HEK293 (cell line): Measurements from ENCODE around the gene ZNF446.

Source experiments
- CTCF ChIA-PET: fragments of 350-600 bp; formaldehyde crosslinking; extraction: SDS; loops from one replicate; lab custom pipeline; 2021; ENCODE audit warnings: antibody characterized with exemption; lab: Yijun Ruan, JAX
- POLR2A ChIA-PET: fragments of 300-600 bp; formaldehyde crosslinking; extraction: SDS; loops from one replicate; lab custom pipeline; 2020; ENCODE audit warnings: antibody characterized with exemption, inconsistent platforms; lab: Yijun Ruan, JAX
- H3K27ac ChIP-seq: fragments of 200-500 bp; sonication (Bioruptor generic); 2 replicates; pipeline ENCODE4 v1.5.1; 2014; ENCODE audit warnings: low read depth, low read length, control low read depth, inconsistent platforms; ENCODE audit errors: extremely low read depth
- H3K36me3 ChIP-seq, 2 experiments: fragments of 200-500 bp in 1 of 2; sonication (Bioruptor generic) in 1 of 2; 1 replicate in 1 of 2; 2 replicates in 1 of 2; pipeline ENCODE4 v1.5.1; 2014 to 2017; ENCODE audit warnings: inconsistent platforms in 2 of 2, low read length in 2 of 2; ENCODE audit not compliant: control insufficient read depth in 2 of 2, insufficient read depth in 1 of 2
- H3K4me1 ChIP-seq: fragments of 200-500 bp; sonication (Bioruptor generic); 2 replicates; pipeline ENCODE4 v1.5.1; 2014; ENCODE audit warnings: mild to moderate bottlenecking, low read length, inconsistent platforms; ENCODE audit not compliant: control insufficient read depth, insufficient read depth
- H3K4me3 ChIP-seq: 2 replicates; pipeline ENCODE4 v1.5.1; 2011; ENCODE audit warnings: low read depth, mild to moderate bottlenecking, control low read depth, low read length, moderate library complexity
- H3K9me3 ChIP-seq: fragments of 200-500 bp; sonication (Bioruptor generic); 2 replicates; pipeline ENCODE4 v1.5.1; 2014; ENCODE audit warnings: low read depth, low read length, inconsistent platforms; ENCODE audit not compliant: control insufficient read depth, insufficient read depth
- AEBP2 ChIP-seq: fragments of 450-650 bp; formaldehyde crosslinking; IDR thresholded peaks from 2 replicates; pipeline ENCODE4 v1.5.1; 2016; ENCODE audit warnings: missing biosample characterization, missing genetic modification characterization, borderline replicate concordance
- FEZF1 ChIP-seq: fragments of 450-650 bp; formaldehyde crosslinking; IDR thresholded peaks from 2 replicates; pipeline ENCODE4 v1.5.1; 2016; ENCODE audit warnings: missing biosample characterization, missing genetic modification characterization
- KLF17 ChIP-seq: fragments of 450-650 bp; formaldehyde crosslinking; IDR thresholded peaks from 2 replicates; pipeline ENCODE4 v1.5.1; 2016; ENCODE audit warnings: missing biosample characterization, missing genetic modification characterization
- KLF9 ChIP-seq: fragments of 450-650 bp; formaldehyde crosslinking; IDR thresholded peaks from 2 replicates; pipeline ENCODE4 v1.5.1; 2016; ENCODE audit warnings: missing biosample characterization, missing genetic modification characterization, low read depth
- MZF1 ChIP-seq: fragments of 450-650 bp; formaldehyde crosslinking; IDR thresholded peaks from 2 replicates; pipeline ENCODE4 v1.5.1; 2017; ENCODE audit warnings: missing biosample characterization, missing genetic modification characterization, borderline replicate concordance
- PBX3 ChIP-seq: sonication (generic); formaldehyde crosslinking; IDR thresholded peaks from 2 replicates; pipeline ENCODE4 v1.8.1; 2022; ENCODE audit warnings: mild to moderate bottlenecking, moderate library complexity, missing genetic modification reagents
- SETDB1 ChIP-seq: IDR thresholded peaks from one replicate; pipeline ENCODE4 v1.6.1; 2017; ENCODE audit warnings: mild to moderate bottlenecking, low read length, moderate library complexity, mixed read lengths; ENCODE audit not compliant: insufficient read length
- ZIC2 ChIP-seq: fragments of 450-650 bp; formaldehyde crosslinking; IDR thresholded peaks from 2 replicates; pipeline ENCODE4 v1.5.1; 2016; ENCODE audit warnings: missing biosample characterization, missing genetic modification characterization
- ZNF211 ChIP-seq: fragments of 450-650 bp; formaldehyde crosslinking; IDR thresholded peaks from 2 replicates; pipeline ENCODE4 v1.5.1; 2016; ENCODE audit warnings: low read depth, missing biosample characterization, missing genetic modification characterization
- ZNF223 ChIP-seq: fragments of 450-650 bp; formaldehyde crosslinking; IDR thresholded peaks from 2 replicates; pipeline ENCODE4 v1.5.1; 2016; ENCODE audit warnings: missing biosample characterization, missing genetic modification characterization
- ZNF362 ChIP-seq: fragments of 450-650 bp; formaldehyde crosslinking; IDR thresholded peaks from 2 replicates; pipeline ENCODE4 v1.5.1; 2016; ENCODE audit warnings: missing biosample characterization, missing genetic modification characterization
- ZNF423 ChIP-seq: fragments of 450-650 bp; formaldehyde crosslinking; IDR thresholded peaks from 2 replicates; pipeline ENCODE4 v1.5.1; 2016; ENCODE audit warnings: missing biosample characterization, missing genetic modification characterization
- ZNF426 ChIP-seq: fragments of 450-650 bp; formaldehyde crosslinking; IDR thresholded peaks from 2 replicates; pipeline ENCODE4 v1.5.1; 2017; ENCODE audit warnings: missing biosample characterization, missing genetic modification characterization, mild to moderate bottlenecking, inconsistent platforms, moderate library complexity
- ZNF513 ChIP-seq: fragments of 450-650 bp; IDR thresholded peaks from 2 replicates; pipeline ENCODE4 v1.5.1; 2018; ENCODE audit warnings: missing biosample characterization, missing genetic modification characterization
- ZNF548 ChIP-seq: fragments of 450-650 bp; formaldehyde crosslinking; IDR thresholded peaks from 2 replicates; pipeline ENCODE4 v1.5.1; 2016; ENCODE audit warnings: missing biosample characterization, missing genetic modification characterization
- ZNF596 ChIP-seq: fragments of 450-650 bp; IDR thresholded peaks from 2 replicates; pipeline ENCODE4 v1.5.0; 2018; ENCODE audit warnings: missing biosample characterization, mild to moderate bottlenecking, missing genetic modification characterization, moderate library complexity
- ZNF670 ChIP-seq: fragments of 450-650 bp; formaldehyde crosslinking; IDR thresholded peaks from 2 replicates; pipeline ENCODE4 v1.5.1; 2016; ENCODE audit warnings: missing biosample characterization, missing genetic modification characterization, low read depth
- ZSCAN30 ChIP-seq: fragments of 450-650 bp; IDR thresholded peaks from 2 replicates; pipeline ENCODE4 v1.5.1; 2018; ENCODE audit warnings: missing biosample characterization, mild to moderate bottlenecking, missing genetic modification characterization, moderate library complexity
- ZSCAN5A ChIP-seq: fragments of 450-650 bp; formaldehyde crosslinking; IDR thresholded peaks from 2 replicates; pipeline ENCODE4 v1.5.1; 2016; ENCODE audit warnings: missing biosample characterization, missing genetic modification characterization

The ZNF446 gene

GRCh38 chr19:58474997-58475713 is 997 bp upstream of the ZNF446 start:
- H3K27ac ChIP-seq: peak overlapping the region; percentile 69
- H3K4me1 ChIP-seq: peaks cover 7% of the 10 kb centered on the region; the same call in 1 of the 2 replicates
- POLR2A ChIA-PET: interaction anchor here (1.0 to 2.5 kb wide), 12 partner anchors 8 to 247 kb away, joined by 3 to 11 read pairs (median 4); partner anchors contain the start of genes TRIM28, ZBTB45, ZNF324 and ZNF324B
- H3K4me3 ChIP-seq: peak overlapping the region; percentile 75
- no peaks in the 10 kb centered on the region for H3K9me3 ChIP-seq
- H3K36me3 ChIP-seq: peaks cover 13 to 59% of the 10 kb centered on the region in 2 experiments
- CTCF ChIA-PET: interaction anchor here (1.1 to 2.2 kb wide), 2 partner anchors 44 to 72 kb away, joined by 6 to 8 read pairs; partner anchors contain the start of gene ZBTB45
- TF ChIP-seq KLF17 (tag by site-specific recombination) (no peak), ZNF426 (tag by site-specific recombination) (no peak), FEZF1 (tag by site-specific recombination) (0 out of 2 replicates have a peak, but pooled peaks have one; percentile 38), ZNF362 (tag by site-specific recombination) (no peak), PBX3 (CRISPR knock-in tag) (0 out of 2 replicates have a peak, but pooled peaks have one; percentile 13), MZF1 (tag by site-specific recombination) (no peak), ZSCAN5A (tag by site-specific recombination) (no peak), AEBP2 (tag by site-specific recombination) (no peak), ZIC2 (tag by site-specific recombination) (no peak)
- TF ChIP-seq, all 188 proteins: peak for 2

GRCh38 chr19:58476498-58477015 is 405 bp downstream of the ZNF446 start:
- Histone ChIP-seq H3K9me3 (no peaks in the 10 kb centered on the region), H3K27ac (peak overlapping the region; percentile 69)
- POLR2A ChIA-PET: interaction anchor here (1.0 to 2.2 kb wide), 4 partner anchors 43 to 114 kb away, joined by 4 to 11 read pairs (median 7); partner anchors contain the start of genes TRIM28, ZBTB45, ZNF497 and ZNF584
- TF ChIP-seq ZNF211 (no peak), ZNF513 (tag by site-specific recombination) (no peak), KLF9 (tag by site-specific recombination) (no peak), SETDB1 (no peak), ZSCAN30 (tag by site-specific recombination) (no peak), ZNF670 (no peak), ZNF548 (tag by site-specific recombination) (no peak), ZNF423 (tag by site-specific recombination) (no peak), ZNF223 (tag by site-specific recombination) (no peak), ZNF596 (tag by site-specific recombination) (no peak)
- TF ChIP-seq, all 188 proteins: peak for 0
- CTCF ChIA-PET: interaction anchor here (2.2 kb wide), 1 partner anchor 43 kb away, joined by 6 read pairs; the partner anchor contains the start of gene ZBTB45
- H3K4me3 ChIP-seq: peak overlapping the region; percentile 75
- peaks cover 7% of the 10 kb centered on the region; the same call in 1 of the 2 replicates for H3K4me1 ChIP-seq
- H3K36me3 ChIP-seq: peaks cover 13 to 61% of the 10 kb centered on the region in 2 experiments
